HepG2 (cell line): ENCODE results near the gene FAM13B. TPM values are rescaled to one million over a fixed set of nuclear protein-coding genes. Genes with fewer than 3 reads are reported as not detected.

Experiments used
- AGO1 ChIP-seq: fragments of 200-400 bp; formaldehyde crosslinking; IDR thresholded peaks from 2 replicates; pipeline ENCODE4 v1.6.1; 2017; ENCODE audit warnings: mild to moderate bottlenecking, low read depth, low read length, moderate library complexity; ENCODE audit not compliant: poor library complexity, severe bottlenecking
- HHEX ChIP-seq: IDR thresholded peaks from 2 replicates; pipeline ENCODE4 v1.6.1; 2016; ENCODE audit warnings: control low read depth
- JARID2 ChIP-seq: sonication (generic); formaldehyde crosslinking; IDR thresholded peaks from 2 replicates; pipeline ENCODE4 v1.8.1; 2023; ENCODE audit warnings: missing genetic modification reagents, inconsistent platforms; ENCODE audit not compliant: insufficient replicate concordance
- KAT2B ChIP-seq: fragments of 150-350 bp; IDR thresholded peaks from 2 replicates; pipeline ENCODE4 v1.6.1; 2014; ENCODE audit warnings: low read depth, low read length, borderline replicate concordance
- MED8 ChIP-seq: sonication (generic); formaldehyde crosslinking; IDR thresholded peaks from 2 replicates; pipeline ENCODE4 v1.8.1; 2023; ENCODE audit warnings: mild to moderate bottlenecking, missing genetic modification reagents; ENCODE audit not compliant: insufficient replicate concordance
- MZF1 ChIP-seq: sonication (generic); formaldehyde crosslinking; IDR thresholded peaks from 2 replicates; pipeline ENCODE4 v1.8.1; 2023; ENCODE audit warnings: mild to moderate bottlenecking, missing genetic modification reagents, borderline replicate concordance
- POGZ ChIP-seq: sonication (generic); formaldehyde crosslinking; IDR thresholded peaks from 2 replicates; pipeline ENCODE4 v1.4.0; 2020; ENCODE audit warnings: mild to moderate bottlenecking, missing genetic modification reagents
- RAD21 ChIP-seq: fragments of 450-650 bp; formaldehyde crosslinking; IDR thresholded peaks from 2 replicates; pipeline ENCODE4 v1.5.0; 2020; ENCODE audit warnings: mild to moderate bottlenecking
- RCOR2 ChIP-seq: IDR thresholded peaks from 2 replicates; pipeline ENCODE4 v1.6.1; 2016; ENCODE audit warnings: missing biosample characterization, missing genetic modification reagents
- RELA ChIP-seq: sonication (generic); formaldehyde crosslinking; IDR thresholded peaks from 2 replicates; pipeline ENCODE4 v1.4.0; 2020; ENCODE audit warnings: missing genetic modification reagents
- SIX1 ChIP-seq: sonication (generic); formaldehyde crosslinking; IDR thresholded peaks from 2 replicates; pipeline ENCODE4 v1.4.0; 2020; ENCODE audit warnings: missing genetic modification reagents, borderline replicate concordance
- SNRNP70 ChIP-seq: fragments of 200-400 bp; formaldehyde crosslinking; IDR thresholded peaks from 2 replicates; pipeline ENCODE4 v1.6.1; 2017; ENCODE audit warnings: mild to moderate bottlenecking, low read depth, low read length, moderate library complexity
- STAG1 ChIP-seq: sonication (generic); formaldehyde crosslinking; IDR thresholded peaks from 2 replicates; pipeline ENCODE4 v1.4.0; 2020; ENCODE audit warnings: missing genetic modification reagents
- XRCC5 ChIP-seq: fragments of 200-400 bp; formaldehyde crosslinking; optimal IDR thresholded peaks from 2 replicates; pipeline ENCODE3; 2017; ENCODE audit warnings: mild to moderate bottlenecking, low read length
- ZNF510 ChIP-seq: sonication (generic); formaldehyde crosslinking; IDR thresholded peaks from 2 replicates; pipeline ENCODE4 v1.4.0; 2020; ENCODE audit warnings: low read depth, mild to moderate bottlenecking, missing genetic modification reagents
- ZNF552 ChIP-seq: sonication (generic); formaldehyde crosslinking; IDR thresholded peaks from 2 replicates; pipeline ENCODE4 v1.9.0; 2022; ENCODE audit warnings: missing genetic modification reagents, mild to moderate bottlenecking, borderline replicate concordance
- polyA plus RNA-seq, 8 experiments: library from polyadenylated mRNA; depleted of rRNA in 3 of 8; stranded (reverse) in 7 of 8; unstranded in 1 of 8; fragments of >200 nt; fragmentation: Illumina TruSeq in 4 of 8; extraction: Trizol in 4 of 8; gene quantifications; 2 replicates each; pipeline versions ENCODE4 v1.2.1 to v1.2.3, GENCODE V29; 2011 to 2016; ENCODE audit warnings: low read depth in 4 of 8, missing spikeins in 1 of 8, mixed read lengths in 1 of 8; ENCODE audit not compliant: insufficient read depth in 1 of 8
- total RNA-seq, 5 experiments: library from RNA; depleted of rRNA; stranded (reverse); fragments of >200 nt; fragmentation: Illumina TruSeq; extraction: Trizol; gene quantifications; 2 replicates each; pipeline ENCODE4 v1.2.3, GENCODE V29; 2016; ENCODE audit warnings: low read depth in 1 of 5
- TF ChIP-seq, protein P1 (sequence below): sonication (generic); formaldehyde crosslinking; IDR thresholded peaks from 2 replicates; pipeline ENCODE4 v1.4.0; 2020; ENCODE audit warnings: mild to moderate bottlenecking, missing genetic modification reagents
- TF ChIP-seq, protein P2 (sequence below): sonication (generic); formaldehyde crosslinking; IDR thresholded peaks from 2 replicates; pipeline ENCODE4 v1.5.0; 2020; ENCODE audit warnings: mild to moderate bottlenecking, missing genetic modification reagents
- TF ChIP-seq, protein P3 (sequence below): sonication (generic); formaldehyde crosslinking; IDR thresholded peaks from 2 replicates; pipeline ENCODE4 v1.4.0; 2020; ENCODE audit warnings: missing genetic modification reagents
- TF ChIP-seq, protein P4 (sequence below): sonication (generic); formaldehyde crosslinking; IDR thresholded peaks from 2 replicates; pipeline ENCODE4 v1.5.1; 2020; ENCODE audit warnings: mild to moderate bottlenecking, moderate library complexity, missing genetic modification reagents
- TF ChIP-seq, protein P5 (sequence below): sonication (generic); formaldehyde crosslinking; IDR thresholded peaks from 2 replicates; pipeline ENCODE4 v1.8.0; 2023; ENCODE audit warnings: mild to moderate bottlenecking, missing genetic modification reagents

Gene FAM13B
- total and polyA plus RNA-seq, 2 of the 13 experiments (the other 11 are each of a cell fraction or from before 2014, with no cell fraction given) = 6.9 to 11.5 TPM

DNA sequence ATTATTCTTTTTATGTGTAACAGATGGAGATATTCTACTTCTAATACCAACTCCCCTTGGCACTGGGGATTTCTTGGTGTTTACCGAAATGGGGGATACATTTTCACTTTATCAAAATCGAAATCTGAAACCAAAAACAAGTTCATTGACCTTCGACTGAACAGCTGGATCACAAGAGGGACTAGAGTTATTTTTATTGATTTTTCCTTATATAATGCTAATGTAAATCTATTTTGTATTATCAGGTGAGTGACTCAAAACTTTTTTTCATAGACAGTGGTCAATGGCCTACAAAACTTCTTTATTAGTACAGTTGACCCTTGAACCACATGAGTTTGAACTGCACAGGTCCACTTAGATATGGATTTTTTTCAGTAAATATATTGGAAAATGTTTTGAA lies 133.4 kb downstream of the FAM13B start (continued):
- TF ChIP-seq, protein P1, sequence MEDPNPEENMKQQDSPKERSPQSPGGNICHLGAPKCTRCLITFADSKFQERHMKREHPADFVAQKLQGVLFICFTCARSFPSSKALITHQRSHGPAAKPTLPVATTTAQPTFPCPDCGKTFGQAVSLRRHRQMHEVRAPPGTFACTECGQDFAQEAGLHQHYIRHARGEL (CRISPR knock-in tag) = no peak
- TF ChIP-seq RCOR2 (CRISPR knock-in tag) (no peak), AGO1 (no peak), KAT2B (peak; percentile 70), HHEX (CRISPR knock-in tag) (no peak), POGZ (peak; percentile 43; the same call in 1 of the 2 replicates), SIX1 (peak; percentile 97), MED8 (CRISPR knock-in tag) (no peak), MZF1 (CRISPR knock-in tag) (no peak), ZNF510 (CRISPR knock-in tag) (no peak), STAG1 (no peak), JARID2 (CRISPR knock-in tag) (no peak), RELA (no peak), SNRNP70 (no peak), ZNF552 (no peak), RAD21 (CRISPR knock-in tag) (no peak), XRCC5 (no peak)
- TF ChIP-seq, protein P2, sequence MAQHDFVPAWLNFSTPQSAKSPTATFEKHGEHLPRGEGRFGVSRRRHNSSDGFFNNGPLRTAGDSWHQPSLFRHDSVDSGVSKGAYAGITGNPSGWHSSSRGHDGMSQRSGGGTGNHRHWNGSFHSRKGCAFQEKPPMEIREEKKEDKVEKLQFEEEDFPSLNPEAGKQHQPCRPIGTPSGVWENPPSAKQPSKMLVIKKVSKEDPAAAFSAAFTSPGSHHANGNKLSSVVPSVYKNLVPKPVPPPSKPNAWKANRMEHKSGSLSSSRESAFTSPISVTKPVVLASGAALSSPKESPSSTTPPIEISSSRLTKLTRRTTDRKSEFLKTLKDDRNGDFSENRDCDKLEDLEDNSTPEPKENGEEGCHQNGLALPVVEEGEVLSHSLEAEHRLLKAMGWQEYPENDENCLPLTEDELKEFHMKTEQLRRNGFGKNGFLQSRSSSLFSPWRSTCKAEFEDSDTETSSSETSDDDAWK (CRISPR knock-in tag) = no peak
- TF ChIP-seq, protein P3, sequence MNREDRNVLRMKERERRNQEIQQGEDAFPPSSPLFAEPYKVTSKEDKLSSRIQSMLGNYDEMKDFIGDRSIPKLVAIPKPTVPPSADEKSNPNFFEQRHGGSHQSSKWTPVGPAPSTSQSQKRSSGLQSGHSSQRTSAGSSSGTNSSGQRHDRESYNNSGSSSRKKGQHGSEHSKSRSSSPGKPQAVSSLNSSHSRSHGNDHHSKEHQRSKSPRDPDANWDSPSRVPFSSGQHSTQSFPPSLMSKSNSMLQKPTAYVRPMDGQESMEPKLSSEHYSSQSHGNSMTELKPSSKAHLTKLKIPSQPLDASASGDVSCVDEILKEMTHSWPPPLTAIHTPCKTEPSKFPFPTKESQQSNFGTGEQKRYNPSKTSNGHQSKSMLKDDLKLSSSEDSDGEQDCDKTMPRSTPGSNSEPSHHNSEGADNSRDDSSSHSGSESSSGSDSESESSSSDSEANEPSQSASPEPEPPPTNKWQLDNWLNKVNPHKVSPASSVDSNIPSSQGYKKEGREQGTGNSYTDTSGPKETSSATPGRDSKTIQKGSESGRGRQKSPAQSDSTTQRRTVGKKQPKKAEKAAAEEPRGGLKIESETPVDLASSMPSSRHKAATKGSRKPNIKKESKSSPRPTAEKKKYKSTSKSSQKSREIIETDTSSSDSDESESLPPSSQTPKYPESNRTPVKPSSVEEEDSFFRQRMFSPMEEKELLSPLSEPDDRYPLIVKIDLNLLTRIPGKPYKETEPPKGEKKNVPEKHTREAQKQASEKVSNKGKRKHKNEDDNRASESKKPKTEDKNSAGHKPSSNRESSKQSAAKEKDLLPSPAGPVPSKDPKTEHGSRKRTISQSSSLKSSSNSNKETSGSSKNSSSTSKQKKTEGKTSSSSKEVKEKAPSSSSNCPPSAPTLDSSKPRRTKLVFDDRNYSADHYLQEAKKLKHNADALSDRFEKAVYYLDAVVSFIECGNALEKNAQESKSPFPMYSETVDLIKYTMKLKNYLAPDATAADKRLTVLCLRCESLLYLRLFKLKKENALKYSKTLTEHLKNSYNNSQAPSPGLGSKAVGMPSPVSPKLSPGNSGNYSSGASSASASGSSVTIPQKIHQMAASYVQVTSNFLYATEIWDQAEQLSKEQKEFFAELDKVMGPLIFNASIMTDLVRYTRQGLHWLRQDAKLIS (CRISPR knock-in tag) = no peak
- TF ChIP-seq, protein P4, sequence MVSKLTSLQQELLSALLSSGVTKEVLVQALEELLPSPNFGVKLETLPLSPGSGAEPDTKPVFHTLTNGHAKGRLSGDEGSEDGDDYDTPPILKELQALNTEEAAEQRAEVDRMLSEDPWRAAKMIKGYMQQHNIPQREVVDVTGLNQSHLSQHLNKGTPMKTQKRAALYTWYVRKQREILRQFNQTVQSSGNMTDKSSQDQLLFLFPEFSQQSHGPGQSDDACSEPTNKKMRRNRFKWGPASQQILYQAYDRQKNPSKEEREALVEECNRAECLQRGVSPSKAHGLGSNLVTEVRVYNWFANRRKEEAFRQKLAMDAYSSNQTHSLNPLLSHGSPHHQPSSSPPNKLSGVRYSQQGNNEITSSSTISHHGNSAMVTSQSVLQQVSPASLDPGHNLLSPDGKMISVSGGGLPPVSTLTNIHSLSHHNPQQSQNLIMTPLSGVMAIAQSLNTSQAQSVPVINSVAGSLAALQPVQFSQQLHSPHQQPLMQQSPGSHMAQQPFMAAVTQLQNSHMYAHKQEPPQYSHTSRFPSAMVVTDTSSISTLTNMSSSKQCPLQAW (CRISPR knock-in tag) = no peak
- TF ChIP-seq, protein P5, sequence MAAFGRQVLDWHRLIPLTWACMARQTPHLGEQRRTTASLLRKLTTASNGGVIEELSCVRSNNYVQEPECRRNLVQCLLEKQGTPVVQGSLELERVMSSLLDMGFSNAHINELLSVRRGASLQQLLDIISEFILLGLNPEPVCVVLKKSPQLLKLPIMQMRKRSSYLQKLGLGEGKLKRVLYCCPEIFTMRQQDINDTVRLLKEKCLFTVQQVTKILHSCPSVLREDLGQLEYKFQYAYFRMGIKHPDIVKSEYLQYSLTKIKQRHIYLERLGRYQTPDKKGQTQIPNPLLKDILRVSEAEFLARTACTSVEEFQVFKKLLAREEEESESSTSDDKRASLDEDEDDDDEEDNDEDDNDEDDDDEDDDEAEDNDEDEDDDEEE (CRISPR knock-in tag) = no peak
